Dedifferentiated amniotic fluid mesenchymal stem cell (primary cell): ENCODE data around the gene CENPN.
A peak's percentile ranks its signal among the peaks of the same experiment; 100 is the strongest.

Experiments
- DNase-seq: peaks from one replicate; pipeline ENCODE4 v3.0.0-alpha.2; 2016; ENCODE audit errors: extremely low spot score

Gene CENPN

DNA sequence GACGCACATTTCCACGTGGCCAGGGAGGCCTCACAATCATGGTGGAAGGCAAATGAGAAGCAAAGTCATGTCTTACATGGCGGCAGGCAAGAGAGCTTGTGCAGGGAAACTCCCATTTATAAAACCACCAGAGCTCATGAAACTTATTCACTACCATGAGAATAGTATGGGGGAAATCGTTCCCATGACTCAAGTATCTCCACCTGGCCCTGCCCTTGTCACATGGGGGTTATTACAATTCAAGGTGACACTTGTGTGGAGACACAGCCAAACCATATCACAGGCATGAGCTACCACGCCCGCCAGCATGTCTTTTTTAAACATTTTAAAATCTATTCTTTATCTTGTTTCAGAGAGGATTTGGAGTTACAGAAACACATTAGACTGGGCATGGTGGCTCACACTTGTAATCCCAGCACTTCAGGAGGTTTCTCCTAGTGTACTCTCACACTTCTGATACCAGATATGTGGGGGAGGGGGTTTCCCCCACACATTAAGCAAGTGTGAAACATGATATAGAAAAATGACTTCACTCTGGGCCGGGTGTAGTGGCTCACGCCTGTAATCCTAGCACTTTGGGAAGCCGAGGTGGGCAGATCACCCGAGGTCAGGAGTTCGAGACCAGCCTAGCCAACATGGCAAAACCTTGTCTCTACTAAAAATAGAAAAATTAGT, 23.1 kb downstream of the CENPN start:
- no peak for DNase-seq

DNA sequence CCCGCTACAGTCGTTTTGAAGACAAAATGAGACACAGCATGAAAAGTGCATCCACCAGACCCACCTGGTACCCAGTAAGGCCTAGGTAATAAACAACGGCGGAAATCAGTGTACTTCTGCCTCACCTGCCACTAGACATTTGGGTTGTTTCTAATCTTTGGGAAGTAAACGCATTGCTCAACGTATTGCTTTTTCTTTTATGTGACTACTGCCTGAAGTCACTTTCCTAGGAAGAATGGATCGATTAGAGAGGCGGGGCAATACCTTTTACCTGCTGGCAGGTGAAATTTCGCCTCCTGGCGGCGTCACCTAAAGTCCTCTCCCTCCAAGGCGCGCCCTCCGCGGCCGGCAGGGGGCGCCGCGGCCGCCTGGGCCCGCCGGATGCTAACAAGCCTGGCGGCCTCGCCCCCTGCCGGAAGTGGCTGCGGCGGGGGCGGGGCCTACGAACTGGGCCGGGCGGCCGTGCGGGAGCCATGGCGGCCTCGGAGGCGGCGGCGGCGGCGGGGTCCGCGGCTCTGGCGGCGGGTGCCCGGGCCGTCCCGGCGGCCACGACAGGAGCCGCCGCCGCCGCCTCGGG, 28.5 kb downstream of the CENPN start, which contains the start of gene ATMIN:
Gene ATMIN (plus strand): TSS at position 445 of the 577 bp plus-strand sequence. CDS start 29 bp downstream, at position 474.
- DNase-seq: peak; percentile 84

DNA sequence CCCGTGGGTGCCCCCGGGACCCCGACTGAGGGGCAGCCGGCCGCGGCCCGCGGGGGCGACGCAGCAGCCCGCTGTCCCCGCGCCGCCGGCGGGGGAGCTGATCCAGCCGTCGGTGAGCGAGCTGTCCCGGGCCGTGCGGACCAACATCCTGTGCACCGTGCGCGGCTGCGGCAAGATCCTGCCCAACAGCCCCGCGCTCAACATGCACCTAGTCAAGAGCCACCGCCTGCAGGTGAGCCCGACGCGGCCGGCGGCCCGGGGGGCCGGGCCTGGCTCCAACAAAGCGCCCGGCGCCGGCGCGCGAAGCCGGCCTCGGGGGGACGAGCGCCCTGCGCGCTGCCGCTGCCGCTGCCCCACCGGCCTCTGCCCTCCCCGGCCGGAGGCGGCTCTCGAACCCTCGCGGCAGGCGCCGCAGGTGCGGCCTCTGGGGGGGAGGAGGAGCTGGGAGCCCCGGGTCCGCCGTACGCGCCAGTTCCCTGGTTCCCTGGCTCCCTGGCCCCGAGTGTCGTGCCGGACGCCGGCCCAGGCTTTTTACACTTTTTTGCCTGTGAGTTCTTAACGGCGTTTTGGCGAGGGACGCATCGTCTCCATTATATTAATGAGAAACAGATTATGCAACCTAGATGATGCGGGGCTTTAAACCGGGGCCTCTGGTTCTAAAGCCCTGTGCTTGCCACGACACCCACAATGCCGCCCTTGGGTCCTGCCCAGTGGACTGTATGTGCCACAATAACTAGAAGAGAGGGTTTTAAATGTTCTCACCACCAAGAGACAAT, 29.1 kb downstream of the CENPN start:
- no peak for DNase-seq

DNA sequence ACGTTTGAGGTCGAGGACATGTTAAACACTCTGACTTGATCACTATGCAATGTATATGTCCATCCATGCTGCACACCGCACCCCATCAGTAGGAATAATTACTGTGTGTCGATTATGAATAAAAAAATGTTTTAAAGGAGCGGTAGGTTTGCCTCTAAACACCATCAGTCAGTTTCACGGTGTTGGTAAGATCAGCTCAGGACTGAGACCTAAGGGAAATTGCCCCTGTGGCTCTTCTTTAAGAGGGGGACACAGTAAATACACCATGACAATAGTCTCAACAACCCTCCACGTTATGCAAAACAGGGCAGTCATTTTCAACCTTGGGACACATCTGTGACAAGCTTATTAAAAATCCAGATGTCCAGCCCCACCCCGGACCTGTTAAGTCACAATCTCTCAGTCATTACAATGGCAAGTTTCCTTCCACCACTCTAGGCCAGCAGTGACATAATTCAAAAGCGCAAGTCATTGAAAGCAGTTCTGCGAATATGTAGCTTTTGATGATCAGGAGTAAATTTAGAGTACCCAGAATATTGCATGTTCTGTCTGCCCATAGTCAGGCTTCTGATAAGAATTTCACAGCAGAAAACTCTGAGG, 29.8 kb downstream of the CENPN start:
- DNase-seq: no peak

DNA sequence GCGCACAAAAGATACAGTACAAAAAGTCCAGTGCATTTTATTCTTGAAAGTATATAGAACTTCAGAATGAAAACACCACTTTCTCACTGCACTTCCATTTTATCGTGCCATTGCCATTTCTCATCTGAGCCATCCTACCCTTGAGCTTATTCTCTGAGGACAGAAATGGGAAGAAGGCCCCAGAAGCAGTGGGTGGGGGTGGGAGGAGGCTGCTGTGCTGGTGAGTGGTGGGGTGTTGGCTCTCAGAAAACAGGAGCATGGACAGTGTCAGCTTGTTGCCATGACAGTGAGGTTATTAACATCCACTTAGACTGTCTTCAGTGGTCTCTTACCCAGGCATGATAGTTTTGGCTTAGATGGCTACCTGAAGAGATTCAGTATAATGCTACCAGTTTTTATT, 33.1 kb downstream of the CENPN start:
- no peak for DNase-seq

DNA sequence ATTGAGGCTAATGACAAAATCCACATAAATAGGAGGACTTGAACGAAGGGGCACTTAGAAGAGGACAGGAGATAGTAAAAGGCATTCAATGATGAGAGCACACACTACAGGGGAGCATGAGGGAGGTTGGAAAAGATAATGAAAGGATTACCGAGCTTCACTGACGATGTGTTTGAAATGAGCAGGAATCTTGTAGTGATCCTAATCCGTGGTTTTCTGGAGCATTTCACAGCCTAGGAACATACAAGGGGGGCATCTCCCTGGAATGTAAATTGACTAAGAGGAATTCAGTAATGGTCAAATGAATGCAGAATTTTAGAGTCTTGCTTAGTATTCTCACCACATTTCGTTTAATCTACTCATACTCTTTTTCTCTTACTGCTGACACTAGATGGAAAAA, 33.8 kb downstream of the CENPN start:
- no peak for DNase-seq

DNA sequence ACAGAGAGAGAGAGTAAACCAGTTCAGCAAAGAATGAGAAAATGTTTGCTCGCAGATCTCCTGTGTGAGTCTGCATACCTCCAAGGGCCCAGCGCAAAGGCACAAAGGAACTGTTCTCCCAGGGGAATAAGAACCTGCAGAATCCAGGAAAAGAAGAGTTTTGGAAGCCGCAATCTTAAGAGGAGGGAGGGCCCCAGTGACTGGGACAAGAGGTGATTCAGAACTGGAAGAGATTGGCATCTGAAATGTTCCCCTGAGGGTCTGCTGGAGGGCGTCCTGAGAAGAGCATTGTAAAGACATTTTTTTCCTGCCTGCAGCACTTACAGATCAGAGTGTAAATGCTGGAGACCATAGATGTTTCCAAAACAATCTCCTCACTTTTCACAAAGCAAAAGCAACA, 34.7 kb downstream of the CENPN start:
- no peak for DNase-seq

DNA sequence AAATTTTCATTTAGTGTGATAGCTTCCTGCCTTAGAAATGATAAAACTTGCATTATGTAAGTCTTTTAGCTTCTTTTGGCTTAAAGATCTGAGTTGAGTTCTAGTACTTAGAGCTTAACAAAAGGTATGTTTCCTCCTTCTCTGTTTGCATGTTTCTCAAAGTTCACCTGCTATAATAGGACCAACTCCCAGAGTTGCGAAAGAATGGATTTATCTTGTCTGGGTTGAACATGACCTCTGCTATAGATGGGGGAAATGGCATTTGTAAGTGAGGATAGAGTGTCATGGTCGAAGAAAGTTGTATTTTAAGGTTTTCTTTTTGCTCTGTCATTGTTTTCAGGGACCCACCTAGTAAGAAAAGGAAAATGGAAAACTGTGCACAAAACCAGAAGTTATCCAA, 35.8 kb downstream of the CENPN start:
- DNase-seq: no peak

DNA sequence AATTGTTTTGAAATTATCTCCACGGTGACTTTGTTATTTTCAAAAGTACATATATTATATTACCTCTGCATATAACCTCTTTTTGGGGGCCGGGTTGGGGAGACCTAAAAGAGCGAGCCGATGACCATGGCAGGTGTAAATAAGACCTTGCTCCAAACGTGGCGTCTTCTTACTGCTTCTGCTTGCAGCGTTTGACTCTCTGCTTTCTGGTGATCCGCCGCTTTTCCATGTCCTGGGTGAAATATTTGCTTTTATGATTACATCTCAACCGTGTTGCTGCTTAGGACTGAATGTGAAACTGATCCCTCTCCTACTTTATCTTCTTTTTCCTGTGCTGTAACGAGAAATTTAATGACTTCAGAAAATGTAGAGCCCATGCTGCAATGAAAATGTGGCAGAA, 46.7 kb downstream of the CENPN start:
- DNase-seq: no peak

DNA sequence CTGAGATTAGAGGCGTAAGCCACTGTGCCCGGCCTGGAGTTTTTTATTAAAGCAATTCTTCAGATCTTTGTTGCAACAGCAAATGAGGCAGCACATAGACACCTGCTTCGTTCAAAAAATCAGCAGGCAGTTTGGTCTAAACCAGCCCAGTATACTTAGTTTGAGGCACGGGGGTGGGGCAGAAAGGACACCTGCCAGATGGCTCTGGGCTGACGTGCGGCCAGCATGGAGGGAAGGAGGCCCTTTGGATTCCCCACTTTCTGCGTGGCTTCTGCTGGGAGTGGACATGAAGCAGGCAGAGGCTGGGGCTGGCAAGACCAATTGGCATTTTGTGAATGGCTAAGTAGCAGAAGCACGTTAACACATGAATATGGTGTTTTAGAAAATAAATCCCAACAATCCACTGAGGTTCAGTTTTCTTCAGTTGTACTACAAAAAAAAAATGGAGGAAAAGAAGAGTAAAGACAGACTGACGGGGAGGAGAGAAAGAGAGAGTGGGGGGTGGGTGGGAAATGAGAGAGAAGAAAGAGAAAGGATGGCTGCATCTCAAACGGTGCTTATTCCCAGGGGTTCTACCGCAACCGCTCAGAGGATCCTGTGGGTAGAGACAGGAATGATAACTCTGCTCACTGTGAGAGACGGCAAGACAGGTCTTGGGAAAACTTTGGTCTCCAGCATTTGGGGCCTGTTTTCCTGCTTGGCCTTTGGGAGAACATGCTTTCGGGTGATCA, 53.7 kb downstream of the CENPN start:
- DNase-seq: no peak

DNA sequence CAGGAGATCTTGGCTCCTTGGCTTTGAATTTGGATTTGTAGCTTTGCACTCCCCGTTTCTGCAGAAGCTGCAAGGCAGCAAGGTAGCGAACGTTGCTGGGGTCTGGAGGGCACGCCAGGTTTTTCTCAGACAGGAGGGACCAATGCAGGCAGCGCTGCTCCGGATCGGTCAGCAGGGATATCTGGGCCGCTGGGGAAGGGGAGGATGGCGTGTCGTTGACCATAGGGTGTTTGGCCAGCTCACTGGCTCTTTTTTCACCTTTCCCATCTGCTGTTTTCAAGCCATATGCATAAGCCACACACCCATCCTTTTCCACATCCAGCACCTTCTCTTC, 54.3 kb downstream of the CENPN start:
- DNase-seq: no peak

DNA sequence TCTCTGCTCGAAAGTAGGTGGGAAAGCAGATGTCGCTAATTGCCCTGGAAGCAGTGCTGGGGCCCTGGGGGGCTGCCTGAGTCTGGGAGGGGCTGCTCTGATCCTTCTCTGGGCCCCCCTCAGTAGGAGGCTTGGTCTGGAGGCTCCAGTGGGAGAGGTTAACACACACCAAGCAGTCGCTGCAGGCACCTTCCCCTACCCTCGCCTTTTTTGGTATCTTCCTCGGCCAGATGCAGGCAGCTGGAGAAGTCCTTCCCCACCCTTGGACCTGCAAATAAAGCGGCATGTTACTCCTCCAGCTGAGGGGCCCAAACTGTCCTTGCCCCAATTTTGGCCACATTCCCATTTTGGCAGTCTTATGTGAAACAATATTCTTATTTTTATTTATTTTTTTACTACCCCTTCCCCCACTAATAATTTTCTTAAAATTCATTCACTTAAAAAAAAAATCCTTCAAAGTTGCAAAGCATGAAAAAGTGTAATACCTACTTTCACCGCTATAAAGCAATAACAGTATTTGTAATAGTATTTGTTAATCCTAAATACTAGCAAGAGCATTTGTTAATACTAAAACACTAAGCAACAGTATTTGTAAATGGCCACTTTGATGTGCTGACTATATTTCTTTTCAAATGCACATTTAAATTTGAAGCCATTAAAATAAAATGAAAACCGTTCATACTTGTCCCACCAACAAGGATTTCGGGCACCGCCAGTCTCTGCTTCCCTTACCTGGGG, 55.0 kb downstream of the CENPN start:
- DNase-seq: no peak

DNA sequence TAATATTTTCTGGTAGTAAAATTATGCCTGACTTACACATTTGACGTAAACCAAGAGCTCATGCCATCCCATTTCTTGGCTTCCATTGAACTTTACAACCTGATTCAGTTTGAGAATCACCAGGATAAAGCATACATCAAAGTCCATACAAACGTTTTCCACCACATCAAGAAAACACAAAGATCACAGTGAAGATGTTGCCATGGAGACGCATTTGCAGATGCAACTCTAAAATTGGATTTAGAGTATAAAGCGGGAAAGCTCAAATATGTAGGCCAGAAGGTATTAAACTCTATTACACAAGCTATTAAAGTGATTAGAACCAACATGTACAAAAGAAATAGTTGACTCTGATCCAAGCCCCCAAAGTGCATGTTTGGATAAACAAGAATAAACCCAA, 59.7 kb downstream of the CENPN start:
- no peak for DNase-seq

DNA sequence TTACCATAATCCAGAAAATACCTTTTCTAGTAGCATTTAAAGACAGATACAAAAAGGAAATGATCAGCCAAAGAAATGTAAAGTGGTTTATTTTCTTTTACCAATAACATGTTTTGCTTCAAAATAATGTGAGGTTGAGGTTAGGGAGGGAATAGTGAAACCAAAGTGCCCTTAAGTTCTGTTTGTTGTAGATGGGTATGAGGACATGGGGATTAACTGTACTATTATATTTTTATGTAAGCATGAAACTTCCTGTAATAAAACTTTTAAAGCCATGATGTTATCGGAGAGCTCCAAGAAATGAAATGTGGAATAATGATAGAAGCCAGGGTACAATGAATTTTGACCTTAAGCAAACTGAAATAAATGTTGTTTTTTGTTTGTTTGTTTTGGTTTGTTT, 60.2 kb downstream of the CENPN start:
- no peak for DNase-seq

DNA sequence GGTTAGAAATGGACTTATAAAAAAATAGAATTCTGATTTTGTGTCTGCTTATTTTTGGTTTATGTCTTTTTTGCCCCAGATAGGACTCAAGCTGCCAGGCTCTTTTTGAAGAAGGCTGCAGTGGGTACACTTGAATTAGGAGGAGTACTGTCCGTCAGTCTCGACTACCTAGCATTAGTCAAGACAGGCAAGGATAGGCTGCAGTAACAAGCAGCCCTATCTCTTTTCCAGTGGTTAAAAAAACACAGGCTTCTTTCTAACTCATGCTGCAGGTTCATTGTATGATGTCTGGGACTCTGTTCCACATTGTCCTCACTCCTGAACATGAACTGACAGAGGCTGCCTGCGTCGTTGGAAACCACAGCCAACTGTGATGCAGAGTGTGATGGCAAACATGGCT, 62.0 kb downstream of the CENPN start:
- DNase-seq: no peak

DNA sequence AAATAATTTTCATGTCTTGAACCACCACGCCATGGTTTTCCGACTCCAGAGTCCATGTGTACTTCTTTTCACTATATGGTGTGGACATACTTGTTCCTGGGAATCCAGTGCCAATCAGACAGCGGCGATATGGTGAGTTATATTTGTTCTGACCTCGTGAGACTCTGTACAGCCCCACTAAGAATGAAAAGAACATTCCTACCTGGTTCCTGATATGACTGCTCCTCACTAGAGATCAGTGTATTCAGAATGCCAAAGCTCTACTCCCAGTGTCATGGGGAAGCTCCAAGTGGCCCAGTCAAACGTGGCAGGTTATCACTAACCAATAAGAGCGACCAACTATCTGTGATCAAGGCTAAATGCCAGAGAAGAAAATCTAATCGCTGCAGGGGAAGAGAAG, 64.0 kb downstream of the CENPN start:
- no peak for DNase-seq

DNA sequence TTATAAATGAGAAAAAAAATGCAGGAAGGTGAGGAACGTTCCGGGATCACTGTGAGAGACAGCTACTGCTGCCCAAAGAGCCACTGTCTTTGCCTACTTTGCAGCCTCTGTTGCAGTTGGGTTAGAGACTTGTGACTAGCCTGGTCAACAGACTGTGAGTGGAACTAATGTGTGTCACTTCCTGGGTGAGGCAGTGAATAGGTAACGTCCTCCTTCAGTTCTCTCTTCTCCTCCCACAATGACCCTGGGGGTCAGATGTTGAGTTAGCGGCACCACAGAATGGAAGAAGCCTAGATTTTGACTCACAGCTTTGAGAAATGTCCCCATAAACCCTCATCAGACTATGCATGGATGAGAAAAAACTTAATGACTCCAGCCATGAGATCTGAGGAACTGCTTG, 64.8 kb downstream of the CENPN start:
- no peak for DNase-seq

DNA sequence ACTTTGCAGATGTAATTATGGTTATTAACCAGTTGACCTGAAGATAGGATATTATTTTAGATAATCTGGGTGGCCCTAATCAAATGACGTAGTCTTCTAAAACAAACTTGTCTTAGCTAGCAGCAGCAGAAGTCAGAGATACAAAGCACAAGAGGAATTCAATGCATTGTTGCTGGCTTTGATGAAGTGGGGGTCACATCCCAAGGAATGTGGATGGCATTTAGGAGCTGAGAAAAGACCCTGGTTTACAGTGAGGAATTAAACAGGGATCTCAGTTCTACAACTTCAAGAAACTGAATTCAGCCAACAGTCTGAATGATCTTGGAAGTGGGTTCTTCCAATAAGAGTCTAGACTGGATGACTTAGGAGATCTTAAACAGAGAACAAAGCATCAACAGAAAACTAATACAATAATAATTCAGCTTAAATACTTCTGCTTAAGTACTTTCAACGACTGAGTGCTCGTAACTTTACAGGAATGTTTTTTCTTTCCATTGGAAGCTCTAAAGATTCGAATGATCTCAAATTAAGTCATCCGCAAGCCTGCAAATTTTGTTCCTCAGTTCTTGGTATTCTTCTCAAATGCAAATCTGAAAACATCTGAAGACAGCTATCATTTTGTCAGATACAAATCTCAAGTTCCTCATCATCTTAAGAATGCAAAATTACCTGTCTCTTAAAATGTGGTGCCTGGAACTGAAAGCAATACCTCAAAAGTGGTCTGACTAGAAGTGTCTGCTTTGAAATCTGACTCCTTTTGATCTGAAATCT, 66.7 kb downstream of the CENPN start:
- no peak for DNase-seq

DNA sequence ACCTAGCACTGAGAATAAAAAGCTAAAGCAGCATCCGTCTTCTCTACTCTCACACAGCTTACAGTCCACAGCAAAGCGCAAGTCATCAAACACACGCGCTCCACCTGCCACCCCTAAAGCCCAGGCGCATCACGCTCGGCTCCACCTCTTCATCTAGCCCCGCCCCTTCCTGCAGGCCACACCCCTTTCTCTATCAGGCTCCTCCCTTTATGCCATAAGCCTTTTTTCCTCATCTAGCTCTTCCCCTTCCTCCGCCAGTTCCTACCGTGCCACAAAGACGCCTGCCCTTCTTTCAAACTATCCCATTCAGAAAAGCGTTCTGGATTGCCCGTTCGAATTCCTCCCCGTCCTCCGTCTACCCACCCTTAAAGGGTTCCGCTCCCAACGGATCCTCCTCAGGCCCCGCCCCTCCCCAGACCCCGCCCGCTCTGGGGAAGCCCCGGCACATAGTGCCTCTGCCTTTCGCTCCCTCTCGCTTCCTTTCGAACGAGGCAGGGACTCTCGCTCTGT, 69.6 kb downstream of the CENPN start:
- DNase-seq: peak; percentile 69
